Urinary bladder (tissue), 4 donors: Measurements from ENCODE around the gene PPP2R2B. TPM values are rescaled to one million over a fixed set of nuclear protein-coding genes. Genes with fewer than 3 reads are reported as not detected.

ENCODE experiments used
- DNase-seq: peaks from one replicate; pipeline ENCODE4 v3.0.0-alpha.2; 2015; ENCODE audit errors: extremely low spot score
- H3K27ac ChIP-seq: one replicate; pipeline ENCODE4 v1.5.1; 2013; ENCODE audit warnings: low read depth, mild to moderate bottlenecking, moderate library complexity
- H3K36me3 ChIP-seq: one replicate; pipeline ENCODE4 v1.6.1; 2013; ENCODE audit warnings: mild to moderate bottlenecking, moderate library complexity; ENCODE audit not compliant: insufficient read depth
- H3K4me1 ChIP-seq: one replicate; pipeline ENCODE4 v1.6.1; 2013; ENCODE audit warnings: mild to moderate bottlenecking, moderate library complexity; ENCODE audit not compliant: insufficient read depth
- H3K4me3 ChIP-seq: one replicate; pipeline ENCODE4 v1.5.1; 2013; ENCODE audit warnings: low read depth, low read length
- WGBS: extraction: QIAGEN DNeasy Blood & Tissue Kit; methylation state at CpG from one replicate; pipeline ENCODE4 v1.1.7; 2013; 5-methylcytosine and 5-hydroxymethylcytosine counted together
- polyA plus RNA-seq: library from polyadenylated mRNA; stranded (reverse); fragments of 200-250 nt; gene quantifications from one replicate; pipeline ENCODE4 v1.2.3, GENCODE V29; 2013
- total RNA-seq: library from RNA; depleted of rRNA; stranded (reverse); fragments of >200 nt; gene quantifications from one replicate; pipeline ENCODE4 v1.2.3, GENCODE V29; 2014
- donor health status: healthy with polysubstance abuse.
- donor health status: healthy.

PPP2R2B gene
- total and polyA plus RNA-seq, 2 donors = 9.8 to 11.8 TPM

- no peaks in the 10 kb centered on the region for H3K36me3 ChIP-seq
- no peaks in the 10 kb centered on the region for H3K4me1 ChIP-seq
- H3K27ac ChIP-seq = no peak overlapping the region
- 43% methylated on average over 5 of the region's 5 CpGs for WGBS
- H3K4me3 ChIP-seq = no peak overlapping the region
- no peak for DNase-seq
These were observed 80.9 kb downstream of the PPP2R2B start for GRCh38 chr5:146797658-146798057.

DNA sequence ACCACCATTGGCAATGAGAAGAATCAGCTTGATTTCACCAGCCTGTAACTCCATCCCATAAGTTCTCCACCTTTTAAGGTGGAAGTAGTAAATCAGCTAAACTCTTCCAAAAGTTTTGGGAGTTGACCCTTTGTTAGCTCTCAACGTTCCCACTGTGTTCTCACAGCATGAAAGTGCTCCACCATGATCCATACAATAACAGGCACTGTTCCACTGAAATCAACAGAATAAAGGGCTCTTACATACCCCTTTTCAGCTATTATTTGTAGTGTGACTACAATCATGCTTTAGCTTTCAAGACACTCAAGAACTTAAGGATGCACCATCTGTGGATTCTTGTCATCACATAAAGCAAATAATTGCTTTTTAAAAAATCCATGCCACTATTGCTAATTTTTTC lies 81.6 kb downstream of the PPP2R2B start:
- H3K27ac ChIP-seq = no peak overlapping the region
- H3K4me1 ChIP-seq = no peaks in the 10 kb centered on the region
- DNase-seq = no peak
- WGBS = 52% methylated on average over 1 of the region's 1 CpG
- no peaks in the 10 kb centered on the region for H3K36me3 ChIP-seq
- H3K4me3 ChIP-seq = no peak overlapping the region

GRCh38 chr5:146796144-146796543 lies 82.4 kb downstream of the PPP2R2B start:
- Histone ChIP-seq H3K27ac (no peak overlapping the region), H3K36me3 (peaks cover 2% of the 10 kb centered on the region), H3K4me1 (no peaks in the 10 kb centered on the region), H3K4me3 (no peak overlapping the region)
- DNase-seq = no peak
- WGBS = 59% methylated on average over 4 of the region's 4 CpGs

DNA sequence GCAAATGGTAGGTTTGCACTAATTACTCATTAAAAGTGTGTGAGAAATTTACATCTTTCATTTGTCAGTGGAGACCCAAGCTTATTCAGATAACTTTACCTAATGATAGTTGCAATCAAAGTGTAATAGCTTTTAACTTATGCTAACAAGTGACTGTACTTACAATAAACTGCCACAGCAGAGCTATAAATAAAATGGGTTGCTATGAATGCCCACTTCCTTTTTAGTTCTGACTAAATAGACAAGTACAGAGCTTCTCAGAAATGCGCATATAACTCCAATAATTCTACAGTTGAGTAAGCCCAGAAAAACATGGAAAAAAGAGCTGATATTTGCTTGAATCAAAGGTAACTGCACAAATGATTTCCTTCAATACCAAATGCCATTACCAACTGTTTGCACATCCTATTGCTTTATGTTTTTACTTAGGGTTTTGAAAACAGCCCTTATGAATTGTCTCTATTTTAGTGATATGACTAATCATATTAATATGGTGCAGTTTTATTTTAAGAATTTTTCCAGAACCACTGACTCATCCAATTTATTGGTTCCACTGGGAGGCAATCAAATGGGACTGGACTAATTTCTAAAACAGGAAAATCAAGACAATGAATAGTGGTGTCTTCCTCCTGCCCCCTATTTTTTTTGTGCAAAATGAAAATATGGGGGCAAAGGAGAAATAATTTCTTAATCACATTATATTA lies 84.1 kb downstream of the PPP2R2B start:
- Histone ChIP-seq H3K4me1 (no peaks in the 10 kb centered on the region), H3K36me3 (peaks cover 2% of the 10 kb centered on the region), H3K4me3 (no peak overlapping the region), H3K27ac (no peak overlapping the region)
- 72% methylated on average over 1 of the region's 1 CpG for WGBS
- DNase-seq = no peak

DNA sequence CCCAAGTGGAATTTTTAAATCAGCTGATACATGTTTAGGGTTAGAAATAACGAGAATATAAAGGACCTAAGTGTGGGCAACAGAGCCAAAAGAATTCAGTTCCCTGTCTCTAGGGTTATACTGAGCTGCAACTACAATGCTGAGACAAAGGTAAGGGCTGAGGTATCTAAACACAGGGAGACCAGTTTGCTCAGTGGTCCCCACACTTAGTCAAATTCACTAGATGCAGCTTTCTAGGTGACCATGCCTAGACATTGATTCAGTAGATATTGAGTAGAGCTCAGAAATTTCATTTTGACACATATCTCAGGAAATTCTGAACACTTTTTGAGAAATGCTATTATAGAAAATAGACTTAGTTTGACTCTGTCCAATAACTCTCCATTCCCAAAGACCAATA lies 84.8 kb downstream of the PPP2R2B start:
- 72% methylated on average over 1 of the region's 1 CpG for WGBS
- H3K36me3 ChIP-seq = peaks cover 2% of the 10 kb centered on the region
- DNase-seq = no peak
- no peak overlapping the region for H3K4me3 ChIP-seq
- H3K4me1 ChIP-seq = no peaks in the 10 kb centered on the region
- no peak overlapping the region for H3K27ac ChIP-seq

- H3K4me3 ChIP-seq = no peak overlapping the region
- DNase-seq = no peak
- peaks cover 2% of the 10 kb centered on the region for H3K36me3 ChIP-seq
- no peaks in the 10 kb centered on the region for H3K4me1 ChIP-seq
- no peak overlapping the region for H3K27ac ChIP-seq
These were observed 87.1 kb downstream of the PPP2R2B start for GRCh38 chr5:146791471-146791870.

GRCh38 chr5:146789712-146790653 lies 88.6 kb downstream of the PPP2R2B start:
- 73% methylated on average over 6 of the region's 6 CpGs for WGBS
- Histone ChIP-seq H3K36me3 (peaks cover 2% of the 10 kb centered on the region), H3K4me3 (no peak overlapping the region)

DNA sequence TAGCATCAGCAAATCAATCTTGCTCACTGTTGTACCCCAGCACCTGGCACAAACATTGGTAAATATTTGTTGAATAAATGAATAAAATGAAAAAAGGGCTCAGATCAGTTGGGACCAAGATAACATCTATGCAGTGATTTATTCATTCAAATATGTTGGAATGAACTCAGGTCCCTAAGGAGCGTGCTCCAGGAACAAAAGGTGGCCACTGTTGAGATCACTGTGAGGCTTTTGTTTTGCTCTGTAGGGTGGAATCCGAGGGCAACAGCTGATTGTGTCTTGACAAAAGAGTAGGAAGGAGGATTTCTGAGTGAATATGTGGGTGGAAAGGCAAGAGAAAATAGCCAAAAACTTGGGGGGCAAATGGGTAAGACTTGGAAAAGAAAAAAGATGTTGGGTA lies 89.7 kb downstream of the PPP2R2B start:
- Histone ChIP-seq H3K27ac (no peak overlapping the region), H3K36me3 (peaks cover 2% of the 10 kb centered on the region), H3K4me3 (no peak overlapping the region), H3K4me1 (no peaks in the 10 kb centered on the region)
- WGBS = 46% methylated on average over 2 of the region's 2 CpGs
- no peak for DNase-seq

More at GRCh38 chr5:146789712-146790653, 88.6 kb downstream of the PPP2R2B start:
- DNase-seq = no peak
- H3K27ac ChIP-seq = no peak overlapping the region
- no peaks in the 10 kb centered on the region for H3K4me1 ChIP-seq

DNA sequence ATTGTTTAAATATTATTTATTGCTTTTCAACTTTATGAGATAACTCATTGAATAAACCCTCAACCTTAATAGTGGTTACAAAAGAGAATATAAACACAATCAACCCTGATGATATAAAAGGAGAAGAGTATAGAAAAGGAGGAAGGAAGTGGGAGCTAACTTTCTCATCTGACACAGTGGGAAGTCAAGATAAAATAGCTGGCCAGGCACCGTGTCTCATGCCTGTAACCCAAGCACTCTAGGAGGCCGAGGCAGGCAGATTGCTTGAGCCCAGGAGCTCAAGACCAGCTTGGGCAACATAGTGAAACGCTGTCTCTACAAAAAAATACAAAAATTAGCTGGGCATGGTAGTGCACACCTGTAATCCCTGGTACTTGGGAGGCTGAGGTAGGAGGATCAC lies 93.5 kb downstream of the PPP2R2B start:
- Histone ChIP-seq H3K4me3 (no peak overlapping the region), H3K36me3 (no peaks in the 10 kb centered on the region), H3K4me1 (no peaks in the 10 kb centered on the region), H3K27ac (no peak overlapping the region)
- WGBS = 51% methylated on average over 3 of the region's 3 CpGs
- DNase-seq = no peak

DNA sequence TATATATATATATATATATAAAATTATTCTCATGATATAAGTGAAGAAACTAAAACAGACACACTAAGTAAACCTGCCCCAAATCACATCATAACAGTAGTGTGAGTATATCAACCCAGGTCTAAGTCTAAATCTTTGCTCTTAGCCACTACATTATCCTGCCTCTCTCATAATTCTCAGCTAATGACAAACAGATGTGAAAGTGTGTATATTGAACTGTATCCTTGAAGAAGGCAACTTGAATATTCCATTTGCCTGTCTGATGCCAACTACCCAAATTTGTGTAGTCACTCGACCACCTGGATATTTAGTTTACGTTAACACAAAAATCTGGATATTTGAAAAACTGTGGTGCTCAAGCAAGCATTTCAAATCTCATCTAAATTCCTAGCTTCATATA lies 97.4 kb downstream of the PPP2R2B start:
- Histone ChIP-seq H3K4me1 (no peaks in the 10 kb centered on the region), H3K27ac (no peak overlapping the region), H3K4me3 (no peak overlapping the region), H3K36me3 (no peaks in the 10 kb centered on the region)
- WGBS = 73% methylated on average over 2 of the region's 2 CpGs
- DNase-seq = no peak

GRCh38 chr5:146779211-146779869 lies 99.2 kb downstream of the PPP2R2B start:
- Histone ChIP-seq H3K4me3 (no peak overlapping the region), H3K36me3 (no peaks in the 10 kb centered on the region), H3K4me1 (no peaks in the 10 kb centered on the region), H3K27ac (no peak overlapping the region)
- 77% methylated on average over 10 of the region's 10 CpGs for WGBS
- DNase-seq = no peak

GRCh38 chr5:146778795-146779194 lies 99.8 kb downstream of the PPP2R2B start:
- Histone ChIP-seq H3K36me3 (no peaks in the 10 kb centered on the region), H3K27ac (no peak overlapping the region), H3K4me3 (no peak overlapping the region), H3K4me1 (no peaks in the 10 kb centered on the region)
- no peak for DNase-seq
- 52% methylated on average over 3 of the region's 3 CpGs for WGBS

DNA sequence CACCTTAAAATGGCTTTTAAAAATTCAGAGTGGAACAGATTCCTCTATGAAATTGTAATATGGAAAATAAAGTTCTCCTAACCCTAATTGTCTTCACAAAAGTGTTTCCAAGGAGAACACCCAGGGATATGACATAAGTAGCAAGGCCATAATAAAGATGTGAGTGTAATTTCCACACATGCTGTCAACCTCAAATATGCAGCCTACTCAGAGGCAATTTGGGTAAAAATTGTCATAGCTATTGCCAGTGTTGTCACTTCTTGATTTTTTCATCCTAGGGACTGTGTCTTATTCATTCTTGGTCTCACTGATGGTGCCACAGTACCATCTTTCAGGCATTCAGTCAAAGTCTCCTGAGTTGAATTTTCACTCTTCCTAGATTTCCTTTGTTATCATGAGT lies 100.3 kb downstream of the PPP2R2B start:
- DNase-seq = no peak
- Histone ChIP-seq H3K4me3 (no peak overlapping the region), H3K36me3 (no peaks in the 10 kb centered on the region), H3K27ac (no peak overlapping the region), H3K4me1 (no peaks in the 10 kb centered on the region)
